HepG2 (cell line): ENCODE measurements around the gene HMGN4. TPM values are rescaled to one million over a fixed set of nuclear protein-coding genes. Genes with fewer than 3 reads are reported as not detected.

Experiments used
- ADNP ChIP-seq: sonication (generic); formaldehyde crosslinking; IDR thresholded peaks from 2 replicates; pipeline ENCODE4 v1.4.0; 2020; ENCODE audit warnings: missing genetic modification reagents
- CBX5 ChIP-seq: sonication (generic); formaldehyde crosslinking; IDR thresholded peaks from 2 replicates; pipeline ENCODE4 v1.4.0; 2020; ENCODE audit warnings: missing genetic modification reagents, borderline replicate concordance
- DBP ChIP-seq: sonication (generic); formaldehyde crosslinking; IDR thresholded peaks from 2 replicates; pipeline ENCODE4 v1.4.0; 2020; ENCODE audit warnings: missing genetic modification reagents; ENCODE audit errors: not compliant biosample characterization
- GZF1 ChIP-seq: sonication (generic); formaldehyde crosslinking; IDR thresholded peaks from 2 replicates; pipeline ENCODE4 v1.5.1; 2020; ENCODE audit warnings: mild to moderate bottlenecking, missing genetic modification reagents
- HOXA5 ChIP-seq: sonication (generic); formaldehyde crosslinking; IDR thresholded peaks from 2 replicates; pipeline ENCODE4 v1.4.0; 2020; ENCODE audit warnings: missing genetic modification reagents
- LRRFIP1 ChIP-seq: sonication (generic); formaldehyde crosslinking; conservative IDR thresholded peaks from 2 replicates; pipeline ENCODE4 v1.4.0; 2020; ENCODE audit warnings: missing genetic modification reagents
- MAFF ChIP-seq: IDR thresholded peaks from 2 replicates; pipeline ENCODE4 v1.6.1; 2011; ENCODE audit warnings: low read depth, low read length, improper control_type of control experiment
- MEIS1 ChIP-seq: sonication (generic); formaldehyde crosslinking; IDR thresholded peaks from 2 replicates; pipeline ENCODE4 v1.9.0; 2021; ENCODE audit warnings: mild to moderate bottlenecking, missing genetic modification reagents, moderate library complexity, borderline replicate concordance
- MYNN ChIP-seq: sonication (generic); formaldehyde crosslinking; IDR thresholded peaks from 2 replicates; pipeline ENCODE4 v1.4.0; 2020; ENCODE audit warnings: mild to moderate bottlenecking, low read depth, missing genetic modification reagents
- NFE2 ChIP-seq: sonication (generic); formaldehyde crosslinking; IDR thresholded peaks from 2 replicates; pipeline ENCODE4 v1.4.0; 2020; ENCODE audit warnings: missing genetic modification reagents
- NFKBIZ ChIP-seq: IDR thresholded peaks from 2 replicates; pipeline ENCODE4 v1.6.1; 2018; ENCODE audit warnings: missing genetic modification reagents, missing compliant biosample characterization
- NFYC ChIP-seq: IDR thresholded peaks from 2 replicates; pipeline ENCODE4 v1.6.1; 2016; ENCODE audit warnings: missing genetic modification reagents, missing compliant biosample characterization
- SCMH1 ChIP-seq: sonication (generic); formaldehyde crosslinking; IDR thresholded peaks from 2 replicates; pipeline ENCODE4 v1.9.0; 2021; ENCODE audit warnings: missing genetic modification reagents, mild to moderate bottlenecking, borderline replicate concordance
- SRSF4 ChIP-seq: fragments of 200-400 bp; formaldehyde crosslinking; IDR thresholded peaks from one replicate; pipeline ENCODE4 v1.6.1; 2018; ENCODE audit warnings: mild to moderate bottlenecking, low read depth, low read length, moderate library complexity; ENCODE audit not compliant: poor library complexity, severe bottlenecking
- TCF7L2 ChIP-seq: IDR thresholded peaks from 2 replicates; pipeline ENCODE4 v1.6.1; 2011; ENCODE audit warnings: mild to moderate bottlenecking, low read depth, low read length, moderate library complexity
- TEAD2 ChIP-seq: sonication (generic); formaldehyde crosslinking; IDR thresholded peaks from 2 replicates; pipeline ENCODE4 v1.9.0; 2021; ENCODE audit warnings: missing genetic modification reagents
- WIZ ChIP-seq: sonication (generic); formaldehyde crosslinking; IDR thresholded peaks from 2 replicates; pipeline ENCODE4 v1.5.1; 2020; ENCODE audit warnings: mild to moderate bottlenecking, missing genetic modification reagents
- ZNF138 ChIP-seq: sonication (generic); formaldehyde crosslinking; IDR thresholded peaks from 2 replicates; pipeline ENCODE4 v1.5.0; 2020; ENCODE audit warnings: mild to moderate bottlenecking, low read depth, missing genetic modification reagents
- ZNF337 ChIP-seq: sonication (generic); formaldehyde crosslinking; IDR thresholded peaks from 2 replicates; pipeline ENCODE4 v1.5.1; 2020; ENCODE audit warnings: missing genetic modification reagents, low read depth, mild to moderate bottlenecking, borderline replicate concordance
- polyA plus RNA-seq, 8 experiments: library from polyadenylated mRNA; depleted of rRNA in 3 of 8; stranded (reverse) in 7 of 8; unstranded in 1 of 8; fragments of >200 nt; fragmentation: Illumina TruSeq in 4 of 8; extraction: Trizol in 4 of 8; gene quantifications; 2 replicates each; pipeline versions ENCODE4 v1.2.1 to v1.2.3, GENCODE V29; 2011 to 2016; ENCODE audit warnings: low read depth in 4 of 8, missing spikeins in 1 of 8, mixed read lengths in 1 of 8; ENCODE audit not compliant: insufficient read depth in 1 of 8
- total RNA-seq, 5 experiments: library from RNA; depleted of rRNA; stranded (reverse); fragments of >200 nt; fragmentation: Illumina TruSeq; extraction: Trizol; gene quantifications; 2 replicates each; pipeline ENCODE4 v1.2.3, GENCODE V29; 2016; ENCODE audit warnings: low read depth in 1 of 5
- TF ChIP-seq, protein P1 (sequence below): sonication (generic); formaldehyde crosslinking; IDR thresholded peaks from 2 replicates; pipeline ENCODE4 v1.4.0; 2020; ENCODE audit warnings: mild to moderate bottlenecking, missing genetic modification reagents
- TF ChIP-seq, protein P2 (sequence below): sonication (generic); formaldehyde crosslinking; conservative IDR thresholded peaks from 2 replicates; pipeline ENCODE4 v1.4.0; 2020; ENCODE audit warnings: missing genetic modification reagents

The HMGN4 gene
- total and polyA plus RNA-seq, 2 of the 13 experiments (the other 11 are each of a cell fraction or from before 2014, with no cell fraction given) = 39.9 to 52.1 TPM

GRCh38 chr6:26536571-26537159 lies 1.5 kb upstream of the HMGN4 start (continued):
- TF ChIP-seq TCF7L2 (no peak), LRRFIP1 (CRISPR knock-in tag) (no peak), NFE2 (CRISPR knock-in tag) (no peak), MYNN (no peak), SRSF4 (no peak), ADNP (CRISPR knock-in tag) (no peak), HOXA5 (CRISPR knock-in tag) (no peak), TEAD2 (CRISPR knock-in tag) (no peak), MEIS1 (no peak), ZNF337 (CRISPR knock-in tag) (no peak), CBX5 (no peak), NFYC (CRISPR knock-in tag) (no peak), SCMH1 (CRISPR knock-in tag) (no peak), WIZ (CRISPR knock-in tag) (no peak), NFKBIZ (CRISPR knock-in tag) (no peak), ZNF138 (no peak), GZF1 (CRISPR knock-in tag) (no peak; the same call in 1 of the 2 replicates), DBP (CRISPR knock-in tag) (no peak), MAFF (peak; percentile 52; the same call in 1 of the 2 replicates)
- TF ChIP-seq, protein P1, sequence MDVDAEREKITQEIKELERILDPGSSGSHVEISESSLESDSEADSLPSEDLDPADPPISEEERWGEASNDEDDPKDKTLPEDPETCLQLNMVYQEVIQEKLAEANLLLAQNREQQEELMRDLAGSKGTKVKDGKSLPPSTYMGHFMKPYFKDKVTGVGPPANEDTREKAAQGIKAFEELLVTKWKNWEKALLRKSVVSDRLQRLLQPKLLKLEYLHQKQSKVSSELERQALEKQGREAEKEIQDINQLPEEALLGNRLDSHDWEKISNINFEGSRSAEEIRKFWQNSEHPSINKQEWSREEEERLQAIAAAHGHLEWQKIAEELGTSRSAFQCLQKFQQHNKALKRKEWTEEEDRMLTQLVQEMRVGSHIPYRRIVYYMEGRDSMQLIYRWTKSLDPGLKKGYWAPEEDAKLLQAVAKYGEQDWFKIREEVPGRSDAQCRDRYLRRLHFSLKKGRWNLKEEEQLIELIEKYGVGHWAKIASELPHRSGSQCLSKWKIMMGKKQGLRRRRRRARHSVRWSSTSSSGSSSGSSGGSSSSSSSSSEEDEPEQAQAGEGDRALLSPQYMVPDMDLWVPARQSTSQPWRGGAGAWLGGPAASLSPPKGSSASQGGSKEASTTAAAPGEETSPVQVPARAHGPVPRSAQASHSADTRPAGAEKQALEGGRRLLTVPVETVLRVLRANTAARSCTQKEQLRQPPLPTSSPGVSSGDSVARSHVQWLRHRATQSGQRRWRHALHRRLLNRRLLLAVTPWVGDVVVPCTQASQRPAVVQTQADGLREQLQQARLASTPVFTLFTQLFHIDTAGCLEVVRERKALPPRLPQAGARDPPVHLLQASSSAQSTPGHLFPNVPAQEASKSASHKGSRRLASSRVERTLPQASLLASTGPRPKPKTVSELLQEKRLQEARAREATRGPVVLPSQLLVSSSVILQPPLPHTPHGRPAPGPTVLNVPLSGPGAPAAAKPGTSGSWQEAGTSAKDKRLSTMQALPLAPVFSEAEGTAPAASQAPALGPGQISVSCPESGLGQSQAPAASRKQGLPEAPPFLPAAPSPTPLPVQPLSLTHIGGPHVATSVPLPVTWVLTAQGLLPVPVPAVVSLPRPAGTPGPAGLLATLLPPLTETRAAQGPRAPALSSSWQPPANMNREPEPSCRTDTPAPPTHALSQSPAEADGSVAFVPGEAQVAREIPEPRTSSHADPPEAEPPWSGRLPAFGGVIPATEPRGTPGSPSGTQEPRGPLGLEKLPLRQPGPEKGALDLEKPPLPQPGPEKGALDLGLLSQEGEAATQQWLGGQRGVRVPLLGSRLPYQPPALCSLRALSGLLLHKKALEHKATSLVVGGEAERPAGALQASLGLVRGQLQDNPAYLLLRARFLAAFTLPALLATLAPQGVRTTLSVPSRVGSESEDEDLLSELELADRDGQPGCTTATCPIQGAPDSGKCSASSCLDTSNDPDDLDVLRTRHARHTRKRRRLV = no peak
- TF ChIP-seq, protein P2, sequence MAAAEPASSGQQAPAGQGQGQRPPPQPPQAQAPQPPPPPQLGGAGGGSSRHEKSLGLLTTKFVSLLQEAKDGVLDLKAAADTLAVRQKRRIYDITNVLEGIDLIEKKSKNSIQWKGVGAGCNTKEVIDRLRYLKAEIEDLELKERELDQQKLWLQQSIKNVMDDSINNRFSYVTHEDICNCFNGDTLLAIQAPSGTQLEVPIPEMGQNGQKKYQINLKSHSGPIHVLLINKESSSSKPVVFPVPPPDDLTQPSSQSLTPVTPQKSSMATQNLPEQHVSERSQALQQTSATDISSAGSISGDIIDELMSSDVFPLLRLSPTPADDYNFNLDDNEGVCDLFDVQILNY (CRISPR knock-in tag) = no peak
